SHP77 treated with DMSO at 0.1 percent for 48 hours (cell line): ENCODE data around the gene FARS2.

Experiments used
- DNase-seq: peaks from one replicate; lab custom pipeline; 2025; lab: John Stamatoyannopoulos, UW

The FARS2 gene

GRCh38 chr6:5260661-5261544 is at the start of gene FARS2, which contains the start of gene LYRM4:
Gene FARS2 (plus strand): TSS chr6:5261513.
Gene LYRM4 (minus strand): TSS chr6:5260950. CDS start chr6:5260733, 217 bp downstream.
- DNase-seq = peak; percentile 57

- no peak for DNase-seq
These were observed 47.5 kb upstream of the FARS2 start for GRCh38 chr6:5213836-5214235.

DNA sequence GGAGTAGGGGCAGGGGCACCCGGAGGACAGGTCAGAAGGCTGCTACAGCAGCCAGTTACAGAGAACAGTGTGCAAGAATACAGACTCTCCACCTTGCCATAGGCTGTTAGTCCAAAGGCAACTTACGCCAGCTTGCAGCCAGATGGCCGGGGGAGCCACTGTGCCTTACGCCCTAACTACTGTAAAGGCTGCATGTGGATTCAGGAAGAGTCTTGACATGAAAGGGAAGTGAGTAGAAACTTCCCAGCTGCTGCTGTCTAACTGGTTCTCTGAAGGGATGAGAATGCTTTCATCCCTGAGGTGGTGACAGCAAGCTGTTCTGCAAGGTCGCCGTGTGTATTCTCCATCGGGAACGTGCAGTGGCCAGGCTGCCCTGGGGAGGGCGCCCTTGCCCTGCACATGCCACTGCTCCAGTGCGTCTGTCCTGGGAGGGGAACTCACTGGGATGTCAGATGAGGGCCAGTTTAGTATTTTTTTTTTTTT is 46.7 kb upstream of the FARS2 start:
- DNase-seq = no peak

GRCh38 chr6:5215159-5215558 is 46.2 kb upstream of the FARS2 start:
- no peak for DNase-seq

- DNase-seq = no peak
These were observed 45.5 kb upstream of the FARS2 start for GRCh38 chr6:5215799-5216198.

DNA sequence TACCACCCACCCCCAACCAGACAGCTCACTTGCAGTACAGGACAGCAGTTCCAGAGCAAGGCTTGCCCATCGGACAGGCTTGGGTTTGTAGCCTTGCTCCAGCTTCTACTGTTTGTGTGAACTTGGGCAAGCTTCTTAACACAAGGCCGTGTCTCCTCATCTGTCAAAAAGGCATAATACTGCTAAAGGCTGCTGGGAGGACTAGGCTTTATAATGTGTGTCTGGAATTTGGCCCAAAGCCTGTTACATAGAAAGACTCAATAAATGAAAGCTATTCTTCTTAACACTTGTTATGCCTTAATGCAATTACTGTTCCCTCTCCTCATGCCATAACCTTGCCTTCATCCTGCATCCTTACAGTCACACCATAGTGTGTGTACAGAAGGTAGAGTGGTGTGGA is 44.0 kb upstream of the FARS2 start:
- no peak for DNase-seq

GRCh38 chr6:5219011-5219691 is 42.2 kb upstream of the FARS2 start:
- no peak for DNase-seq

GRCh38 chr6:5220443-5220842 is 40.9 kb upstream of the FARS2 start:
- DNase-seq = no peak

- DNase-seq = no peak
These were observed 38.0 kb upstream of the FARS2 start for GRCh38 chr6:5223309-5223708.

- DNase-seq = no peak
These were observed 32.0 kb upstream of the FARS2 start for GRCh38 chr6:5229356-5229755.

DNA sequence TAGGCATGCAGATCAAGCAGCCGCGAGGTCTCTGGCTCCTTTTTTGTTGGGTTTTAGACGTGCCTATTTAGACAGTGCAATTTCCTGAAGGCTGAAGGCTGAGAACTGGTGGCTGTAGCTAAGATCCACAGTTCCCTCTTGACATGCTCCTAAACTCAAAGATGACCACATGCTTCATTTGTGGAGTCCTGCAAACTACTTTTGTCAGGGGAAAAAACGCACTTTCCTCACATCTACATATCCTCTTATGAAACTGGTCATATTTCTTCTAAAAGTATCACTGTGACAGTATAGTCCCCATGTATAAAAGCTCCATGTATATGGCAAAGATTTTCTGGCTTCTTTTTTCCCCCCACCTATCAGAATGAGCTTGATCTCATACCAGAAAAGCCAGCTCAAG is 31.2 kb upstream of the FARS2 start:
- no peak for DNase-seq

DNA sequence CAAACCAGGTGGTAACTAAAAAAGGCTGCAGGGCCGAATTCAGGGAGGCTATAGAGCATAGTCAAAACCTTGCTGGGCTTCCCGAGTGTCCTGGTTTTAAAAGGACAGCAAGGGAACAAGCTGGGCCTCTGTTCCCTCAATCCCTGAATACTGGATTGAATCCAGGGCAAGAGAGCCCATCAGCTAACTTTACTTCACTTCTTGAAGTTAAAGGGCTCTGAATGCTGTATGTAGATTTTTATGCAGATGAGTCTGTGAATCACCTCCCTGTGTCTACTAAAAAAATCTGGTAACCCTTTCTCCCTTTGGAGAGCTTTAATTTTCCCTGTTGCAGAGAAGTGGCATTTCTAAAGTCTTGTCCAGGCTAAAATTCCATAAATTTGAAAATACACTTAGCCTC is 30.0 kb upstream of the FARS2 start:
- DNase-seq = no peak

DNA sequence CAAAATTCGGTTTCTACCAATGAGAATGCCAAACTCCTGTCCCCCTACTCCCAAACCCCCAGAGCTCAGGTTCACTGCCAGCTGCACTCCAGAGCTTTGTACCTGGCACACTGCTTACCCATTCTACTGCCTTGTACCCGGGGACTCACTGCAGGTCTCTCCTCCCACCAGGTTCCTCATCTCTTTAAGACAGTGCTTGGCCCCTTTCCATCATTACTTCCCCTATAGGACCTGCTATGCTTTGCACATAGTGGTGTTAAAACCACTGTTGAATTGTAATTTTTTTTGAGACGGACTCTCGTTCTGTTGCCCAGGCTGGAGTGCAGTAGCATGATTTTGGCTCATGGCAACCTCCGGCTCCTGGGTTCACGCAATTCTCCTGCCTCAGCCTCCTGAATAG is 26.4 kb upstream of the FARS2 start:
- no peak for DNase-seq

DNA sequence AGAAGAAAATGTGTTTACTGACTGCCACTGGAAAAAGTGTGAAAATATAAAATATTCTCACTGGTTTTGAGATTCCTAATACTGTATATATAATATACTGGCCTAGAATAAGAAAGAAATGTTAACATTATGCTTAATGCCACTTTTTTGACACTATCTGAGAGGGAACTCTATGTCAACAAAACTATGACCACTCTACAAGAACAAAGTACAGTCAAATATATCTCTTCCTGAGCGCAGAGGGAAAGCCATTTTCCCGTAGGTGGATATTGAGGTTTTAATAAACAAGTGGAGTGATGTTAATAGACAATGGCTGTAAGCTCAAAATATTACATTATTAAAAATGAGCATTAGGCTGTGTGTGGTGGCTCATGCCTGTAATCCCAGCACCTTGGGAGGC is 25.5 kb upstream of the FARS2 start:
- DNase-seq = no peak

DNA sequence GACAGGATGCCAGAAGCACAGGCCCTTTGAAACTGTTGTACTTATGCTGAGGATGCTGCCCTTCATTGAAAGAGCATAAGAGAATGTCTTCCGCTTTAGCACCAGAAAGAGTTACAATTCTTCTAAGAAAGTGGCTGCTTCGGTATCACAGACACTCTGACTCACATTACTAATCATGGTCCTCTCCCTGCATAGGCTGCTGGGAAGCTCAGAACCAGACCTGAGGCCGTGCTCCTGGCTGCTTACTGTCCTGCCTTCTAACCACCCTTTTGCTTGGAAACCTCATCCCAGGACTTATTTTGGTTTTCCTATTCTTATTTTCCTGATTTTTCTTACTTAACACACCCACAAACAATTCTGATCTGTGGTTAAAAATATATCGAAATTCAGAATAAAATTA is 23.5 kb upstream of the FARS2 start:
- no peak for DNase-seq

GRCh38 chr6:5238336-5238735 is 23.0 kb upstream of the FARS2 start:
- DNase-seq = no peak

GRCh38 chr6:5241252-5241651 is 20.1 kb upstream of the FARS2 start:
- DNase-seq = no peak

DNA sequence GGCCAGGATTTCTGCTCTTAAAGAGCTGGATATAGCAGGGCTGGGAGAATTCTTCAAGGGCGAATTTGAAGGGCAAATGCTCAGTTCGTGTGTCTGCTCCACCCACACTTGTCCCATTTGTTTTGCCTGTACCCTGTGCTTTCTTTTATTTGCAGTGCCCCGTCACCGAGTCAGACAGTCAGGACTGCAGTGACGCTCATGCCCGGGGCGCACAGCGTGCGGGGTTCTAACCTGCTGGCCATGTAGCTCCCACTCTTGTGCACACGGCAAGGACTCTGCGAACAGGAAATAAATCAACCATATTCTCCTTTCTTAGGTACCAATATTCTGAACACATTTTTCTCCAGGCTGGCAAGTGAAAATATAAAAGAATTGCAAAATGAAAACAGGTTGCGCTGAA is 18.2 kb upstream of the FARS2 start:
- no peak for DNase-seq

GRCh38 chr6:5246141-5247097 is 14.9 kb upstream of the FARS2 start:
- DNase-seq = no peak

DNA sequence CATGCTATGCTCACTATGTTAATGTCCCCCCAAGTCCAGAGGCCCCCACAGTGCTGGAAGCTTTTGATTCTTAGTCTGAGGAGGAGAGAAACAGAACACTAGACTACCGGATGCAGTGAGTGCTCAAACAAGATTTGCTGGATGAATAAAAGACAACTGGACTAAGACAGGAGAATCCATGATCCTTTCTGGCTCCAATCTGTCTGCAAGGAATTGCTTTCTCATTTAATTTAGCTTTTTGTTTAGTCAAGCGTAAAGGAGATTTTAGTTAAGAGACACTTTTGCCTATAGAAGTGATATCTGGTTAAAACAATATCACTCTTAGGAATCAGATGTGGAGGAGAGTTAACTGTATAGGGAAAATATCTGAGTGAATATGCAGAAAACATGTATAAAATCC is 14.1 kb upstream of the FARS2 start:
- no peak for DNase-seq

GRCh38 chr6:5248302-5249098 is 12.8 kb upstream of the FARS2 start:
- no peak for DNase-seq
